GM19397 (cell line): ENCODE measurements around the gene RETREG3.
"Not testable (repeated sequence)": the region's sequence is repeated elsewhere in the genome, so short reads cannot be mapped to it uniquely, and the experiment has no call there.

ENCODE experiments used
- ATAC-seq: cut with Tn5 transposase; IDR thresholded peaks from one replicate; pipeline ENCODE4 v1.9.1; 2021; ENCODE audit warnings: mild to moderate bottlenecking, moderate library complexity; ENCODE audit not compliant: unreplicated experiment

The RETREG3 gene

GRCh38 chr17:42573095-42573494 lies 36.1 kb downstream of the RETREG3 start:
- no peak for ATAC-seq

DNA sequence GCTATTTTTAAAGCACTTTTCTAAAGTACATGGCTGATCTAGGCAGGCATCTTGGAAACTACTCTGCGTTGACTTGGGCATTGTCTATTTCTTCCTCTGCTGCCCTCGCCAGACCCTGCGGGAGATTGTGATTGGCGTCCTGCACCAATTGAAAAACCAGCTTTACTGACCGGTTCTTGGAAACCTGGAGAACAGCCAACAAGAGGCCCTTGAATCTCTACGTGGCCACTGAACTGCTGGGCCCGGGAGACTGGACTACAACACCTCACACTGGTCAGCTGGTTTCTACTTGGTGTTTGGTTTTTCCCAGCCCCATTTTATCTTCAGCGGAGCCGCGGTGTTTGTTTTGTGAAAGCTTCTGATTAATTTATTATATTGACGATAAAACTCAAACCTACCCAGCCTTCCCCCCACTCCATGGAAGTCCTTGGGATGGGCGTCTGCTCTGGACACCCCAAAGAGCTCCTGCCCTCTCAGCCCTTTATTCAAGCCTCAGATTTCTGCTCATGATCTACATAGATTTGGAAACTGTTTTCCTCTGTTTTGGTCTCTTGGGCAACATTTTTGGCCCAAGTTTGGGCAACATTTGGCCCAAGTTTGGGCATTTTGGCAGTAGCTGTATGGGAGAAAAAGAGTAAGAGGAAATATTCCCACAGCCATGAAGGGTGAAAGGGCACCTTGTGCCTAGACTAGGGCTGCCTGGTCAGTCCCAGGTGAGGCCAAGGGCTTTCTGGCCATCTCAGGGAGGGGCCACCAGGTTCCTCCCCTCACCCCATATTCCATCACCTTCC lies 37.5 kb downstream of the RETREG3 start:
- ATAC-seq, result no peak

DNA sequence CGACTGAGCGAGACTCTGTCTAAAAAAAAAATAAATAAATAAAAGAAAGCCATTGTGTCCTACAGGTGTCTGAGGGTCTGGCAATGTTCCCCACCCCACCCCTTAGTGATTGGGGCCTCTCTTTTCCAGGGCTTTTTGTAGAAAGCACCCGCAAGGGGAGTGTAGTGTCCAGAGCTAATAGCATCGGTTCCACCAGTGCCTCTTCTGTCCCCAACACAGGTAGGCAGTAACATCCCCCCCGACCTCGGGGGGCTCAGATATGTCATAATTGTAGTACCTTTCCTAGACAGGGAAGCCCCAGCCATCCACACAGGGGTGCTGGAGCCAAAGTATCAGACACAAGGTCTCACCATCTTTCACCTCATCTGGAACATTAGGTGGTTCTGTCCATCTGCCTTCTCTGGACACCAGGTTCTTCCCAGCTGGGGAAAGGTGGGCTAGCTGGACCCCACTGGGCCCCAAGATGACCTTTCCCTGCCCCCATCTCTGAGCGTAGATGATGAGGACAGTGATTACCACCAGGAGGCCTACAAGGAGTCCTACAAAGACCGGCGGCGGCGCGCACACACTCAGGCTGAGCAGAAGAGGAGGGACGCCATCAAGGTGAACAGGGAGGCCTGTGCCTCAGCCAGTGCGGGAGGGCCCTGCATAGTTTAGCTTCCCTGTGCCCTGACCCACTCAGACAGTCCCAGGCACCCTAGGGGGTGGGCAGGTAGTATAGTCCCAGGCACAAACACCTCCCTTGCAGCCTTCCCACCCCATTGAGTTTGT lies 40.6 kb downstream of the RETREG3 start:
- no peak for ATAC-seq

DNA sequence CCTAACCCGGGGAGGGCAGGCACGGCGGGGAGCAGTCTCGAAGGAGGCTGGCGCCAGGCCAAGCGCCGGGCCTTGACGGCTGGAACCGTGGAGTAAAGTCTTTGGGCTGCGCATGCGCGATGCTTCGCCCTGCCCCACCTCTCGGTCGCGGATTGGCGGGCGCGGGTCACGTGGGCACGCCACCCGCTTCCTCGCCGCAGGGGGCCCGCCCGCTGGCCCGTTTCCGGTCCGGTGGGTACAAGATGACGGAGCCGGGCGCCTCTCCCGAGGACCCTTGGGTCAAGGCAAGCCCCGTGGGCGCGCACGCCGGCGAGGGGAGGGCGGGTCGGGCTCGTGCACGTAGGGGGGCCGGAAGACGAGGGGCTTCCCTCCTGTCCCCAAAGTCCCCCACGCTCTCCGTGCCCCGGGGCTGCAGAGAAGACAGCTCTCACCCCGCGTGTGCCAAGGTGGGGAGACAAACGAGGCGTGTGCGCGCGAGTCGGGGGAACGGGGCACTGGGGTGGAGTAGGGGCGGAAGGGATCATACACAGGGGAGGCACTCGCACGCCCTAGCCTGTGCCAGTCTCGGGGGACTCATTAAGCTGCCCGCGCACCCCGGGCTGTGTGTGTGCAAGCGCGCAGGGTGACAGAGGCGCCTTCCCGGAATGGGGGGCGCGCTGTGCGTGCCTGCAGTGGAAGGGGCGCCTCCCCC lies 42.1 kb downstream of the RETREG3 start, which contains the start of gene MLX:
MLX (plus strand) TSS at position 218 of the 691 bp plus-strand sequence; CDS start at position 243, 25 bp downstream.
- peak; percentile 67 for ATAC-seq

GRCh38 chr17:42566215-42566882 lies 42.8 kb downstream of the RETREG3 start:
- peak; percentile 2 for ATAC-seq

GRCh38 chr17:42565523-42566214 lies 43.5 kb downstream of the RETREG3 start:
- no peak for ATAC-seq

DNA sequence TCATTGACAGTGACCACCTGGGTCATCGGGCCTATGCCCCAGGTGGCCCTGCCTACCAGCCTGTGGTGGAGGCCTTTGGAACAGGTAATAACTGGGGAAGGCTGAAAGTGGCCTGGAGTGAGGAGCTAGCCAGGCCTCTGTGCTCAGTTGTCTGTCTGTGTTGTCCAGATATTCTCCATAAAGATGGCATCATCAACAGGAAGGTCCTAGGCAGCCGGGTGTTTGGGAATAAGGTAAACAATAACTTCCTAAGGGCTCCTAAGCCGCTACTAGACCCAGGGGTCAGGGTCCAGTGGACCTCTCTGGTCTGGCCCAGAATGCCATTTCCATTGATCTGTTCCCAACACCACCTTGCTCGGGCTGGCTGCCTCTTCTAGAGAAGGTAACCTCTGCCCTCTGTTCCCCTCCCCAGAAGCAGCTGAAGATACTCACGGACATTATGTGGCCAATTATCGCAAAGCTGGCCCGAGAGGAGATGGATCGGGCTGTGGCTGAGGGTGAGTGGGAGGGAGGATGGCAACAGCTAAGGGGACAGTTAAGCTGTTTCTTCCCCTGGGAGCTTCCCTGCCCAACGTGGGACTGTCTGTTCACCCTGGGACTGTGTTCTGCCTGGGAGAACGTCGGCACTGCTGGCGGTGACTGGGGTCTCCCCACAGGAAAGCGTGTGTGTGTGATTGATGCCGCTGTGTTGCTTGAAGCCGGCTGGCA lies 44.2 kb downstream of the RETREG3 start:
- no peak for ATAC-seq

GRCh38 chr17:42563950-42564349 lies 45.2 kb downstream of the RETREG3 start:
- ATAC-seq, result no peak

- no peak for ATAC-seq
Observed at GRCh38 chr17:42563543-42563942, 45.6 kb downstream of the RETREG3 start.

DNA sequence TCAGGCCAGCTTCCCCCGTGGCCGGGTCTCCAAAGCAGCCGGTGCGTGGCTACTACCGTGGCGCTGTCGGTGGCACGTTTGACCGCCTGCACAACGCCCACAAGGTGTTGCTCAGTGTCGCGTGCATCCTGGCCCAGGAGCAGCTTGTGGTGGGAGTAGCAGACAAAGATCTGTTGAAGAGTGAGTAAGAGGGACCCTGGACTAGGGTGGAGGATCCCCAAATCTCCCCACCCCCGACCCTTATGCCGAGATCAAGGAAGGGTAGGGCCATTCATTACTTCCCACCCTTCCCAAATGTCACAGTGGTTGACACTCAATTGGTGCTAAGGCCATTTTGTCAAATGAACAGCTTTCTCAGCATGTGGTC lies 46.0 kb downstream of the RETREG3 start:
- ATAC-seq, result no peak

- ATAC-seq, result no peak
Observed at GRCh38 chr17:42562388-42563142, 46.6 kb downstream of the RETREG3 start.

DNA sequence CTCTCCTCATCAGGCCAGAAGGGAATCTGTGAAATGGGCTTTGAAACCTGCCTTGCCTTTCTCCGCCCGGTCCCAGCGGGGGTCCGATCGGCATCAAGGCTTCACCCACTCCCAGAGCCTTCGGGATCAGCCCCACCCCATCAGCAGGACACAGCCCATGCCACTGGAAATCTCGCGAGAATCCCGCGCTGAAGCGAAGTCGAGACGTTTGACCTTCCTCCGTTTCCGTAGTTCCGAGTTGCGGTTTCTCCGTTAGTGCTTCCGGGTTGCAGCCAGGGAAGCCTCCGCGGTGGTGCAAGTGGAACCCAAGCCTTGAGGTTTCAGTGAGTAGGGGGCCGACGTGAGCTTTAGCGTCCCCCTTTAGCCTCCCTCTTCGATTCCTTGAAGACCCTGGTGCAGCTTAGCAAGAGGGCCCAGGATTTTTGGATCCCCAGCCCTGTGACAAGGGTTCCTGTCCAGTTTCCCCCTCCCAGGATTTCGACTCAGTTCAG lies 47.2 kb downstream of the RETREG3 start, which contains the start of gene COASY:
COASY (plus strand) TSS at position 252 of the 491 bp plus-strand sequence. CDS start 475 bp downstream, outside the sequence.
- ATAC-seq, result no peak

DNA sequence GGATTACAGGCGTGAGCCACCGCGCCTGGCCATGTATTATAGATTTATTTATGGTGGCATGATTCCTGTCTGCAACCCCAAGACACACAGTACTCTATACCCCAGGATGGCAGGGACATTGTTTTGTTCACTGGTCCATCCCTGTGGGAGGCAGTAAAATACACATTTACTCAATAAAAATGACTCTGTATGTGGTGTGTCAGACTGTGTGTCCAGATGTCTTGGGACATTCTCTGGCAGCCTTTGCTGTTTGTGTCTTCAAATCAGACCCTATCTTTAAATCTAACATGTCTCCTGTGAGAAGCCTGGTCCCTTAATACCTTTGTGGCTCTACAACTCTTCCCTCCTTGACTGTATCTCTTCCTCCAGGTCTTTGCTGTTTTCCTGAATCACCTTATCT lies 48.9 kb downstream of the RETREG3 start:
- ATAC-seq, result no peak

DNA sequence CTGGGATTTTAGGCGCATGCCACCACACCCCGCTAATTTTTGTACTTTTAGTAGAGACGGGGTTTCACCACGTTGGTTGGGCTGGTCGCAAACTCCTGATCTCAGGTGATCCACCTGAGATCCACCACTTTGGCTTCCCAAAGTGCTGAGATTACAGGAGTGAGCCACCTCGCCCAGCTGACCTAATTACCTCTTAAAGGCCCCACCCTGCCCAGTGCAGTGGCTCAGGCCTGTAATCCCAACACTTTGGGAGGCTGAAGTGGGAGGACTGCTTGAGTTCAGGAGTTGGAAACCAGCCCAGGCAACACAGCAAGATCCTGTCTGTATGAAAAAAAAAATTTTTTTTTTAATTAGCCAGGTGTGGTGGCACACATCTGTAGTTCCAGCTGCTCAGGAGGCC lies 50.1 kb downstream of the RETREG3 start:
- no peak for ATAC-seq

DNA sequence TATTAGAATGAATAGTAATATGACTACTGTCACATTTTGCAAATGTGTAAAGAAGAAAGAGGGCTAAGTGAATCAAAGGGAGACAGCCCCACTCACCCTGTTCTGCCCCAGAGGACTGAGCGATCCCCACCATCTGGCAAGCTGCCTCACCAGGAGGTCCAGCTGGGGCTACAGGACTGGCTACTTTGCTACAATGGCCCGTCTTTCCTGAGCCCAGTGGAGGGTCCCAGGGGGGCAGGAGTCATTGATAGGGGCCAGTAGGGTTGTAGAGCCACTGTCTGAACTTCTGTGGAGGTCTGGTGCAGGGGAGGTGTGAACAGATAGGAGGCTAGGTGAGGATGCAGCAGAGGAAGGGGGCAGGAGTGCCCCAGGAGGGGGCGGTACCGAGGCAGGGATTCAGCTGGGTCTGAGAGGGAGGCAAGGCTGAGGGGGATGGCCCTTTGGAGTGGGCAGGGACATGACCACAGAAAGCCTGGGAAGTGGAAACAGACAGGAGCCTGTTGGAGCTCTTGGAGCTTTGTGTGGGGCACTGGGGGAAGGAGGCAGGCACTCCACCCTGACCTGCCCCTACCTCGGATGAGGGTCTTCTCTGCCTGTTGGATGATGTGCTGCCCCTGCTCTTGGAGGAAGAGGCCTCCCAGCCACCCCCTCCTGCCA lies 53.1 kb downstream of the RETREG3 start:
- not testable (repeated sequence) for ATAC-seq

- no peak for ATAC-seq
Observed at GRCh38 chr17:42555122-42555622, 54.0 kb downstream of the RETREG3 start.

DNA sequence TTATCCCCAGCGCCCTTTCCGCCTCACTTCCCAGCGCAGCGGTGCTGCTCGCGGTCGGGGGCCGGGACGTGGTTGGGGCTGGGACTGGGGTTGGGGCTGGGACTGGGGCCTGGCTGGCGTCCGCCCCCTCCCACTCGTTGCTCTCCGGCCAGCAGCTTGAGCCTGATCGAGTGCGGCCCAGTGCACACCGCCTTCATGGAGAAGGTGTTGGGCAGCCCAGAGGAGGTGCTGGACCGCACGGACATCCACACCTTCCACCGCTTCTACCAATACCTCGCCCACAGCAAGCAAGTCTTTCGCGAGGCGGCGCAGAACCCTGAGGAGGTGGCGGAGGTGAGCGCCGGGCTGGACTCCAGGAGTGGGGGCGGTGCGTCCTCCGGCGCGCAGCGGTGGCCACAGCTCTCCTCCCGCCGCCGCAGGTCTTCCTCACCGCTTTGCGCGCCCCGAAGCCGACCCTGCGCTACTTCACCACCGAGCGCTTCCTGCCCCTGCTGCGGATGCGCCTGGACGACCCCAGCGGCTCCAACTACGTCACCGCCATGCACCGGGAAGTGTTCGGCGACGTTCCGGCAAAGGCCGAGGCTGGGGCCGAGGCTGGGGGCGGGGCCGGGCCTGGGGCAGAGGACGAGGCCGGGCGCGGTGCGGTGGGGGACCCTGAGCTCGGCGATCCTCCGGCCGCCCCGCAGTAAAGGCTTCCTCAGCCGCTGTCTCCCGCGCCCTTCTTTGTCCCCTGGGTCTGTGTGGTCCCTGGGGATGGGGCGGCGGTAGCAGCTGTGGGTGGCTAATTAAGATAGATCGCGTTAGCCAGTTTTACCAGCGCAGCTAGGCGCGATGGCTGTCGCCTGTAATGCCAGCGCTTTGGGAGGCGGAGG lies 54.7 kb downstream of the RETREG3 start:
- ATAC-seq, result peak; percentile 74
